Measurements from ENCODE around the gene HS6ST1. TPM values are rescaled to one million over a fixed set of nuclear protein-coding genes. Genes with fewer than 3 reads are reported as not detected.
A peak's percentile ranks its signal among the peaks of the same experiment; 100 is the strongest.

Gene HS6ST1
- total and polyA plus RNA-seq, 3 donors from 2014 or later: 58.7 to 203 (median 143) TPM

GRCh38 chr2:128227862-128228261, 90.8 kb downstream of the HS6ST1 start:
- WGBS, 2 donors: 81 to 95% methylated on average over 1 of the region's 1 CpG
- Histone ChIP-seq H3K9me3 (no peaks in the 10 kb centered on the region), H3K27me3 (no peaks in the 10 kb centered on the region), H3K36me3 (ENCODE audit: low read depth, missing control alignments) (no peaks in the 10 kb centered on the region), H3K27ac (no peak overlapping the region), H3K4me3 (no peak overlapping the region), H3K4me1 (no peaks in the 10 kb centered on the region)
- no peak for DNase-seq
- intact Hi-C loops (cut with DNase I; ENCODE audit: low total_unique reads): no loop called here
- TF ChIP-seq, protein P1, sequence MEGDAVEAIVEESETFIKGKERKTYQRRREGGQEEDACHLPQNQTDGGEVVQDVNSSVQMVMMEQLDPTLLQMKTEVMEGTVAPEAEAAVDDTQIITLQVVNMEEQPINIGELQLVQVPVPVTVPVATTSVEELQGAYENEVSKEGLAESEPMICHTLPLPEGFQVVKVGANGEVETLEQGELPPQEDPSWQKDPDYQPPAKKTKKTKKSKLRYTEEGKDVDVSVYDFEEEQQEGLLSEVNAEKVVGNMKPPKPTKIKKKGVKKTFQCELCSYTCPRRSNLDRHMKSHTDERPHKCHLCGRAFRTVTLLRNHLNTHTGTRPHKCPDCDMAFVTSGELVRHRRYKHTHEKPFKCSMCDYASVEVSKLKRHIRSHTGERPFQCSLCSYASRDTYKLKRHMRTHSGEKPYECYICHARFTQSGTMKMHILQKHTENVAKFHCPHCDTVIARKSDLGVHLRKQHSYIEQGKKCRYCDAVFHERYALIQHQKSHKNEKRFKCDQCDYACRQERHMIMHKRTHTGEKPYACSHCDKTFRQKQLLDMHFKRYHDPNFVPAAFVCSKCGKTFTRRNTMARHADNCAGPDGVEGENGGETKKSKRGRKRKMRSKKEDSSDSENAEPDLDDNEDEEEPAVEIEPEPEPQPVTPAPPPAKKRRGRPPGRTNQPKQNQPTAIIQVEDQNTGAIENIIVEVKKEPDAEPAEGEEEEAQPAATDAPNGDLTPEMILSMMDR (IDR thresholded peaks at IDR 0.05): no peak

GRCh38 chr2:128219891-128220290, 98.8 kb downstream of the HS6ST1 start:
- intact Hi-C loops (cut with DNase I; ENCODE audit: low total_unique reads): no loop called here
- DNase-seq: peak; percentile 35
- WGBS, 2 donors: 33 to 48% methylated on average over 8 of the region's 8 CpGs
- Histone ChIP-seq H3K27ac (no peak overlapping the region), H3K9me3 (no peaks in the 10 kb centered on the region), H3K27me3 (no peaks in the 10 kb centered on the region), H3K36me3 (ENCODE audit: low read depth, missing control alignments) (no peaks in the 10 kb centered on the region), H3K4me3 (peak overlapping the region in 1 of 2 donors; percentile 21), H3K4me1 (no peaks in the 10 kb centered on the region)
- no peak for TF ChIP-seq POLR2A (IDR thresholded peaks at IDR 0.05)
- TF ChIP-seq, protein P1 (IDR thresholded peaks at IDR 0.05): no peak

DNA sequence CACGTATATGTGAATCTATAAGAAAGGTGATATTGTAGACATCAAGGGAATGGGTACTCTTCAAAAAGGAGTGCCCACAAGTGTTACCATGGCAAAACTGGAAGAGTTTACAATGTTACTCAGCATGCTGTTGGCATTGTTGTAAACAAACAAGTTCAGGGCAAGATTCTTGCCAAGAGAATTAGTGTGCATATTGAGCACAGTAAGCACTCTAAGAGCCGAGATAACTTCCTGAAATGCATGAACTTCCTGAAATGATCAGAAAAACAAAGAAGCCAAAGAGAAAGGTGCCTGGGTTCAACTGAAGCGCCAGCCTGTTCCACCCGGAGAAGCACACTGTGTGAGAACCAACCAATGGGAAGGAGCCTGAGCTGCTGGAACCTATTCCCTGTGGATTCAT, 101.0 kb downstream of the HS6ST1 start:
- no peaks in the 10 kb centered on the region for H3K27me3 ChIP-seq
- H3K27ac ChIP-seq: no peak overlapping the region
- no peaks in the 10 kb centered on the region for H3K36me3 ChIP-seq (ENCODE audit: low read depth, missing control alignments)
- H3K4me3 ChIP-seq: no peak overlapping the region
- DNase-seq: no peak
- TF ChIP-seq POLR2A (IDR thresholded peaks at IDR 0.05): no peak
- TF ChIP-seq, protein P1 (IDR thresholded peaks at IDR 0.05): no peak
- intact Hi-C loops (cut with DNase I; ENCODE audit: low total_unique reads): no loop called here
- no peaks in the 10 kb centered on the region for H3K4me1 ChIP-seq
- WGBS, 2 donors: 56 to 62% methylated on average over 4 of the region's 4 CpGs
- H3K9me3 ChIP-seq: no peaks in the 10 kb centered on the region

GRCh38 chr2:128215897-128216642, 102.6 kb downstream of the HS6ST1 start:
- DNase-seq: no peak
- H3K36me3 ChIP-seq (ENCODE audit: low read depth, missing control alignments): no peaks in the 10 kb centered on the region
- intact Hi-C loops (cut with DNase I; ENCODE audit: low total_unique reads): no loop called here
- H3K4me3 ChIP-seq: no peak overlapping the region
- 76 to 79% methylated on average over 10 of the region's 10 CpGs for WGBS, 2 donors
- TF ChIP-seq, protein P1 (IDR thresholded peaks at IDR 0.05): no peak
- TF ChIP-seq POLR2A (IDR thresholded peaks at IDR 0.05): no peak
- H3K4me1 ChIP-seq: no peaks in the 10 kb centered on the region
- no peak overlapping the region for H3K27ac ChIP-seq
- no peaks in the 10 kb centered on the region for H3K9me3 ChIP-seq
- no peaks in the 10 kb centered on the region for H3K27me3 ChIP-seq

Small RNAs within 50 kb of the gene (small RNA-seq; reads per million reads assigned to genes)
- gene RF00019: 0 reads per million in 2 donors

Other genes with a start within 250 kb of the HS6ST1 start
- gene UGGT1, start 227.7 kb downstream of the HS6ST1 start, total RNA-seq: 10 to 100 TPM; 40.5 to 71.6 TPM
- 17.5 TPM for gene UGGT1, start 227.7 kb downstream of the HS6ST1 start, polyA plus RNA-seq (ENCODE audit: insufficient read depth, low read depth, low replicate concordance)

Data from testis (tissue), 3 donors.